MG63 (cell line): ENCODE data around the gene SFT2D1. TPM values are rescaled to one million over a fixed set of nuclear protein-coding genes. Genes with fewer than 3 reads are reported as not detected.
"Not testable (repeated sequence)": the region's sequence is repeated elsewhere in the genome, so short reads cannot be mapped to it uniquely, and the experiment has no call there.

ENCODE experiments used
- DNase-seq: peaks from one replicate; pipeline ENCODE4 v3.0.0-alpha.2; 2020
- H3K27me3 ChIP-seq: fragments of 250-450 bp; sonication (Bioruptor Pico); 2 replicates; pipeline ENCODE4 v1.5.1; 2020; ENCODE audit warnings: mild to moderate bottlenecking, moderate library complexity
- H3K36me3 ChIP-seq: fragments of 250-450 bp; sonication (Bioruptor Pico); 2 replicates; pipeline ENCODE4 v1.5.1; 2020; ENCODE audit warnings: mild to moderate bottlenecking, moderate library complexity
- H3K4me3 ChIP-seq: fragments of 250-450 bp; sonication (Bioruptor Pico); 2 replicates; pipeline ENCODE4 v1.5.1; 2020; ENCODE audit warnings: mild to moderate bottlenecking, moderate library complexity
- H3K9me3 ChIP-seq: fragments of 250-450 bp; sonication (Bioruptor Pico); 2 replicates; pipeline ENCODE4 v1.5.1; 2020; ENCODE audit warnings: mild to moderate bottlenecking, moderate library complexity
- total RNA-seq: library from RNA; depleted of rRNA; stranded (reverse); fragments of >200 nt; shearing (Covaris generic); gene quantifications from 2 replicates; pipeline ENCODE4 v1.2.3, GENCODE V29; 2014; ENCODE audit warnings: low replicate concordance

The SFT2D1 gene
- total RNA-seq, 1 experiment from 2014 or later: 28.8 TPM

GRCh38 chr6:166346449-166346848 lies 4.1 kb upstream of the SFT2D1 start:
- Histone ChIP-seq H3K9me3 (peaks cover 2% of the 10 kb centered on the region), H3K36me3 (no peaks in the 10 kb centered on the region; the same call in 1 of the 2 replicates), H3K4me3 (no peak overlapping the region), H3K27me3 (no peaks in the 10 kb centered on the region)
- no peak for DNase-seq

DNA sequence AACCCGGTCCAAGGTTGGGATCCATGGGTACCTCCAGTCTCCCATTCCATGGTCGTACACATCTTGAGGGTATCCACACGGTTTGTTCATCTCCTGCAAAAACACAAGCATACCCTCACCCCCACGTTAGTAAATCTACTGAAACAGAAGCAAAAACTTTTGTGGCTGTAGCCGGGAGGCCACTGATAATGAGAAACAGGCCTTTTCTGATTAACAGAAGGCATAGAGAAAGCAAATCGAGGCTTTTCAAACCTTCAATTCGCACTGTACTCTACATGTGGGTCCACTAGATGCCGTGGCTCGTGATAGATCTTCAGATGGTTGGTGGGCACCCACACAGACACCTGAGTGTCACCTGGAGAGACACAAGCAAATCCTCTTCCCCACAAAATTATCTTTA lies 3.3 kb upstream of the SFT2D1 start:
- DNase-seq, H3K4me3 ChIP-seq, H3K27me3 ChIP-seq, H3K9me3 ChIP-seq, H3K36me3 ChIP-seq: not testable (repeated sequence)

- not testable (repeated sequence) for DNase-seq, H3K36me3 ChIP-seq, H3K9me3 ChIP-seq, H3K27me3 ChIP-seq, H3K4me3 ChIP-seq
Observed at GRCh38 chr6:166344921-166345320, 2.6 kb upstream of the SFT2D1 start.

DNA sequence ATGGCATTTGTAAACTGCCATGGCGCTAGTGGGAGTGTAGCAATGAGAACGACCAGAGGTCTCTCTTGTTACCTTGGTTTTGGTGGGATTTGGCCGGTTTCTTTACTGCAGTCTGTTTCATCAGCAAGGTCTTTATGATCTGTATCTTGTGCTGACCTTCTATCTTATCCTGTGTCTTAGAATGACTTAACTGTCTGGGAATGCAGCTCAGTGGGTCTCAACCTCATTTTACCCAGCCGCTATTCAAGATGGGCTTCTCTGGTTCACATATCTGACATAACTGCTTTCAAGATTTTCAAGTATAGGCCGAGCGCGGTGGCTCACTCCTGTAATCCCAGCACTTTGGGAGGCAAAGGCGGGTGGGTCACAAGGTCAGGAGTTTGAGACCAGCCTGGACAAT lies 1.9 kb upstream of the SFT2D1 start:
- no peaks in the 10 kb centered on the region for H3K27me3 ChIP-seq
- H3K4me3 ChIP-seq: no peak overlapping the region
- no peak for DNase-seq
- H3K36me3 ChIP-seq: peaks cover 4% of the 10 kb centered on the region
- no peaks in the 10 kb centered on the region for H3K9me3 ChIP-seq

GRCh38 chr6:166343150-166343487 lies 774 bp upstream of the SFT2D1 start:
- Histone ChIP-seq H3K36me3 (peaks cover 4% of the 10 kb centered on the region), H3K9me3 (no peaks in the 10 kb centered on the region), H3K4me3 (peak overlapping the region; percentile 91), H3K27me3 (no peaks in the 10 kb centered on the region)
- no peak for DNase-seq

GRCh38 chr6:166341977-166342348 lies 382 bp downstream of the SFT2D1 start:
- DNase-seq: peak; percentile 9

DNA sequence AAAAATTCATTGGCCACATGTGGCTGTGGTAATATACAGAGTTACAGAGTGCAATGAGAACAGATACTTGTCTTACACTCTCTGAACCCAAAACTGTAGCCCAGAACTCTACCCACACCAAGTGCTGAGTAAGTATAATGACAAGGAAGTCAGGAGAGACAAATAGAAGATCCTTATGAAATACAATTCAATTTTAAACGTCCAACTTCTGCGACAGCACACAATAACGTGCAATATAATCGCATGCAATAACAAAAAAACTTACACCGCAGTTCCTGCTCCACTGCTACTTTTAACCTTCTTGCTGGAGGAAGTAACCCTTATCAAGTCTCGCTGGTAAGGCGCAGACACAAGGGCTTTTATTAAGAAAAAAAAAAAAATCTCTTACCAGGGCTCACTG lies 881 bp downstream of the SFT2D1 start:
- Histone ChIP-seq H3K9me3 (no peaks in the 10 kb centered on the region), H3K27me3 (no peaks in the 10 kb centered on the region), H3K4me3 (peak overlapping the region; percentile 91), H3K36me3 (peaks cover 9% of the 10 kb centered on the region)
- no peak for DNase-seq

More at GRCh38 chr6:166341977-166342348, 382 bp downstream of the SFT2D1 start:
- peaks cover 9% of the 10 kb centered on the region for H3K36me3 ChIP-seq
- H3K27me3 ChIP-seq: no peaks in the 10 kb centered on the region
- H3K9me3 ChIP-seq: no peaks in the 10 kb centered on the region
- H3K4me3 ChIP-seq: peak overlapping the region; percentile 91

DNA sequence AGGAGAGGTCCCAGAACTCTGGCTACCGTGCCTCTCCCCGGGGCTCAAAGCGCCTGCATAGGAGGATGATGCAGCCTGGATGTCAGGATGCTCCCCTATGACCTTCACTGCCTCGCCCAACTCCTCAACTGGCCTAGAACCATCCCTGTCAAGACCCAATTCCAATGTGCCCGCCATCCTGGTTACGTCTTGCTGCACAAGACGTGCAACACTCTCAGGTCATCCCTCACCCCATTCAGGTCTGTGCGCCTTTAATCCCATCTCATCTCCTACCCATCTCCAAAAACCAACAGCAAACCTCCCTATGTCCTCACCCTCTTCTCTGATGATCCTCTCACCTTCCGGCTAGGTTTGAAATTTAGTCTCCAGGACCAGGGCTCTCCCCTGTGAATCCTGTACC lies 3.5 kb downstream of the SFT2D1 start:
- no peak for DNase-seq
- H3K27me3 ChIP-seq: no peaks in the 10 kb centered on the region
- H3K9me3 ChIP-seq: no peaks in the 10 kb centered on the region
- no peak overlapping the region for H3K4me3 ChIP-seq
- H3K36me3 ChIP-seq: peaks cover 18% of the 10 kb centered on the region

DNA sequence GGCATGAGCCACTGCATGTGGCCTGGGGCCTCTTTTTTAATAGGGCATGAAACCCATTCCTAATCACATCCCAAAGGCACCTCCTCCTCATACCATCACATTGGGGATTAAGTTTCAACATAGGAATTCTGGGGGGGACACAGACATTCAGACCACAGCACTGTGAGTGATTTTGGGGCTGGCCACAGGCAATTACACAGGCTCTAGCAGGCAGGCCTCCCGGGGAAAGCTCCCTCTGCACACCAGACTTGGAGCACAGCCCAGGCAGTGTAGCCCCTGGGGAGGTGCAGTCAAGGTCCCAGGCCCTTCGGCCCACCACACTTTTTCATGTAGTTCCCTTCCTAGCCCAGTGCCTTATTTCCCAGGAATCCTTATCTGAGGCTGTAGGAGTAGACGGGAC lies 5.5 kb downstream of the SFT2D1 start:
- no peak for DNase-seq
- Histone ChIP-seq H3K4me3 (no peak overlapping the region), H3K9me3 (no peaks in the 10 kb centered on the region), H3K36me3 (peaks cover 18% of the 10 kb centered on the region), H3K27me3 (no peaks in the 10 kb centered on the region)

DNA sequence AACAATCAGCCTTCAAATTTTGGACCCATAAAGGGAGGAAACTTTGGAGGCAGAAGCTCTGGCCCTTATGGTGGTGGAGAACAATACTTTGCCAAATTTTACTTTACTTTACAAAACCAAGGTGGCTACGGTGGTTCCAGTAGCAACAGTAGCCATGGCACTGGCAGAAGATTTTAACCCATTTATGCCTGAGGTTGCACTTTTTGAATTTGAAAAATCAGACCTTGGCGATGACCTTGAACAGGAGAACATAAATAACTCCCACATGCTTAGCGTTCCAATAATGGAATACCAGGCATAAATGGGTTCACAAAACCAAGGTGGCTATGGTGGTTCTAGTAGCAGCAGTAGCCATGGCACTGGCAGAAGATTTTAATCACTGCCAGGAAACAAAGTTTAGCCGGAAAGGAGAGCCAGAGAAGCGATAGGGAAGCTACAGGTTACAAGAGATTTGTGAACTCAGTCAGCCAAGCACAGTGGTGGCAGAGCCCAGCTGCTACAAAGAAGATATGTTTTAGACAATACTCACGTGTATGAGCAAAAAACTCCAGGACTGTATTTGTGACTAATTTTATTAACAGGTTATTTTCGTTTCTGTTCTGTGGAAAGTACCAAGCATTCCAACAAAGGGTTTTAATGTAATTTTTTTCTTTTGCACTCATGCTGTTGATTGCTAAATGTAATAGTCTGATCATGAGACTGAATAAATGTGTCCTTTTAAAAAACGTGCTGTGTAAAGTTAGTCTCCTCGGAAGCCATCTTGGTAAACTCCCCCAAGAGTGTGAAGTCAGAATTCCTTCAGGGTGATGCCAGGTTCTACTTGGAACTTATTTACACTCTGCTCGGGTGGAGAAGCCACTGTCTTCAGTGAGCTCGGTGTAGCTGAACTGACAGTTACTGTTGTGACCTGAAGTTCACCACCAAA lies 6.7 kb downstream of the SFT2D1 start:
- peaks cover 14% of the 10 kb centered on the region for H3K36me3 ChIP-seq
- DNase-seq: no peak

GRCh38 chr6:166334878-166335277 lies 7.5 kb downstream of the SFT2D1 start:
- DNase-seq: no peak
- peaks cover 13% of the 10 kb centered on the region for H3K36me3 ChIP-seq
- no peaks in the 10 kb centered on the region for H3K27me3 ChIP-seq
- no peak overlapping the region for H3K4me3 ChIP-seq
- H3K9me3 ChIP-seq: no peaks in the 10 kb centered on the region

More for the DNA sequence above, 6.7 kb downstream of the SFT2D1 start:
- H3K27me3 ChIP-seq: no peaks in the 10 kb centered on the region
- H3K4me3 ChIP-seq: no peak overlapping the region
- H3K9me3 ChIP-seq: no peaks in the 10 kb centered on the region

DNA sequence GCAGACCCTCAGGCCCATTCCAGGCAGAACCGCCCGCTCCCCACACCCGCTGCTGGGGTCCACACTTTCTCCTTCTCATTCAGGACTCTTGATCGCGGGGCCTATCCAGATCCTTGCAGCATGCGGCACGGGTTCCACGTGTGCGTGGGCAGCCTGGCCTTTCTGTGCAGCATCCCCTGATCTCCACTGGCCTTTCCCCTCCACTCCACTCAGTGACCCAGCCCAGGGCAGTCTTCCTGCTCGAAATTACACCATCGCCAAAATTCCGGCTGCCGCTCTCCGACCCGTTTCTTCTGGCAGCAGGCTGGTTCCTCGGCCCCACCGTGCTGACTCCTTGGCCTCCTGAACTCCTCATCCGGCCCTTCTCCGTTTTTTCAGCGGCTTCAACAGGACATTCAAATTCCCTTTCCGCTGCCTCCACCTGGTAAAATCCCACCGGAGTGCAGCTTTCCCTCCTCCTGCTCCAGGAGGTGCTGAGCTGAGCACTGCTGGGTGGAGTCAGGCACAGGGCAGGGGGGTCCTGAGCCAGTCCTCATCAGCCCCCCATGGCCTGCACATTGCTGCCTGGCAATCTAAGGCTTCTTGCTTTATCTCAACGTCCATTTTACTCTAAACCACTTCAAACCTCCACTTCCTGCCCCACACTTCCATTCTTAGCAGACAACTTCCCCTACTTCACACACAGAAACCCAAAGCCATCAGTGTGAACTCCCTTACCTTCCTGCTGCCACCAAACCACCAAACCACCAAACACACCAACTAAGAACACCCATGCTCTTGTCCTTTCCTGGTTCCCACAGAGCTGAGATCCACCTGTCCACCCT lies 9.0 kb downstream of the SFT2D1 start:
- Histone ChIP-seq H3K27me3 (no peaks in the 10 kb centered on the region), H3K4me3 (no peak overlapping the region), H3K9me3 (no peaks in the 10 kb centered on the region), H3K36me3 (peaks cover 20% of the 10 kb centered on the region)
- DNase-seq: no peak

- Histone ChIP-seq H3K4me3 (no peak overlapping the region), H3K36me3 (peaks cover 22% of the 10 kb centered on the region), H3K9me3 (no peaks in the 10 kb centered on the region), H3K27me3 (no peaks in the 10 kb centered on the region)
- no peak for DNase-seq
Observed at GRCh38 chr6:166331503-166332415, 10.6 kb downstream of the SFT2D1 start.

DNA sequence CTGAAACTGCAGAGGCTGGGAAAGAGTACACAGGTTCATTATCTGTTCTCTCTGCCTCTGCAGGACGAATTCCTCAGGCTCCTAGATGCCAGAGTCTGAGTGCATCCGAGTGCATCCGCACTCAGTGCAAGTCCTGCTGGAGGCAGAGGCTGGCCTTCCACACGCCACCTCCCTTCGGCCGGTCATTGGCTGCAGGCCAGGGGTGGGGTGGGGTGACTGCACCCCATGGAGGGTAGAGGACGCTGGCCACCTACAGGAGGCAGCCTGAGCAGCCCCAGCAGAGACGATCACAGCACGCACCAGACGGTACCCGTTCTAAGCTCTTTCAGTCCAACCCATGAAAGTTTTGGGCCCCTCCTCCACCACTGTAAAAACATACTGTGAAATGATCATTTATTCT lies 11.7 kb downstream of the SFT2D1 start:
- H3K9me3 ChIP-seq: no peaks in the 10 kb centered on the region
- no peak for DNase-seq
- H3K27me3 ChIP-seq: no peaks in the 10 kb centered on the region
- no peak overlapping the region for H3K4me3 ChIP-seq
- H3K36me3 ChIP-seq: peaks cover 30% of the 10 kb centered on the region

- Histone ChIP-seq H3K9me3 (no peaks in the 10 kb centered on the region), H3K27me3 (no peaks in the 10 kb centered on the region), H3K36me3 (peaks cover 33% of the 10 kb centered on the region), H3K4me3 (no peak overlapping the region)
- DNase-seq: no peak
Observed at GRCh38 chr6:166325383-166326042, 16.8 kb downstream of the SFT2D1 start.

DNA sequence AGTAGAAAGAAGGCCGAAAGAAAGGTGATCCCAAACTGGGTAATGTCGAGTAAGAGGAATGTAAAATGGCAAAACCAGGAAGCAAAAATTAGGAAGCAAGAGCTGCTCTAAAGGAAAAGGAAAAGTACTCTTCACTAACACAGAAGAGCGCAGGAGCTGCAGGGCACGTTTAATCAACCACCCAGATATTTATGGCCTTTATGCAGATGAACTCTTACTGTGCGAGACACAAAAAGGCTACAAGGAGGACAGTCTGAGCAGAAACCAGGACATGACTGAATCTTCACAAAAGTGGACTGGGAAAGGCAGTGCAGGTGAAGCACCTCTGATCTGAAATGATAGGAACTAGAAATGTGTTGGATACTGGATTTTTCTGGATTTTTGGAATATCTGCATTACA lies 18.9 kb downstream of the SFT2D1 start:
- no peak for DNase-seq
- H3K4me3 ChIP-seq: no peak overlapping the region
- H3K36me3 ChIP-seq: peaks cover 30% of the 10 kb centered on the region

More for the DNA sequence above, 18.9 kb downstream of the SFT2D1 start:
- Histone ChIP-seq H3K9me3 (no peaks in the 10 kb centered on the region), H3K27me3 (no peaks in the 10 kb centered on the region)
